PC-3 (cell line): Measurements from ENCODE around the gene ABHD16A.

ENCODE experiments used
- EZH2 ChIP-seq: fragments of 300-600 bp; sonication (generic); IDR thresholded peaks from one replicate; pipeline ENCODE4 v1.6.1; 2017; ENCODE audit warnings: antibody characterized with exemption, mild to moderate bottlenecking, low read length; ENCODE audit not compliant: unreplicated experiment
- TF ChIP-seq, protein P1 (sequence below): fragments of 300-600 bp; sonication (generic); conservative IDR thresholded peaks from 2 replicates; pipeline ENCODE4 v1.5.1; 2017; ENCODE audit warnings: antibody characterized with exemption, low read depth, mild to moderate bottlenecking, low read length

DNA sequence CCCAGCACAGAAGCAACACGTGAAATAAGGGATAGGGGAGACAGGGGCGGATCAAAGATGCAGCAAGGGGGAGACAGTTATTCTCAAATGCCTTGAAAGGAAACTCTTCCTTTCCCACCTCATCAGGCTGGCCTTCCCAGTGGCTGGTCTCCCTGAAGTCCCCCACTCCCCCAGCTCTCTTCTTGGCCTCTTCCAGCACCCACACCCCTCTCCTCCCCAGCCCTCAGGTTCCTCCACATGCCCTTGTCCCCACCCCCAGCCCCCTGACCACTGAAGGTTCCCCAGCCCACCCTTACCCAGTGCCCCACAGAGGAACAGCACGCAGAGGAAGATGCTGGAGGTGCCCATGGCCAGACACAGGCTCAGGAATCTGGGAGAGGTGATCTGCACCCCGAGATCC, 10.3 kb upstream of the ABHD16A start:
- TF ChIP-seq, protein P1, sequence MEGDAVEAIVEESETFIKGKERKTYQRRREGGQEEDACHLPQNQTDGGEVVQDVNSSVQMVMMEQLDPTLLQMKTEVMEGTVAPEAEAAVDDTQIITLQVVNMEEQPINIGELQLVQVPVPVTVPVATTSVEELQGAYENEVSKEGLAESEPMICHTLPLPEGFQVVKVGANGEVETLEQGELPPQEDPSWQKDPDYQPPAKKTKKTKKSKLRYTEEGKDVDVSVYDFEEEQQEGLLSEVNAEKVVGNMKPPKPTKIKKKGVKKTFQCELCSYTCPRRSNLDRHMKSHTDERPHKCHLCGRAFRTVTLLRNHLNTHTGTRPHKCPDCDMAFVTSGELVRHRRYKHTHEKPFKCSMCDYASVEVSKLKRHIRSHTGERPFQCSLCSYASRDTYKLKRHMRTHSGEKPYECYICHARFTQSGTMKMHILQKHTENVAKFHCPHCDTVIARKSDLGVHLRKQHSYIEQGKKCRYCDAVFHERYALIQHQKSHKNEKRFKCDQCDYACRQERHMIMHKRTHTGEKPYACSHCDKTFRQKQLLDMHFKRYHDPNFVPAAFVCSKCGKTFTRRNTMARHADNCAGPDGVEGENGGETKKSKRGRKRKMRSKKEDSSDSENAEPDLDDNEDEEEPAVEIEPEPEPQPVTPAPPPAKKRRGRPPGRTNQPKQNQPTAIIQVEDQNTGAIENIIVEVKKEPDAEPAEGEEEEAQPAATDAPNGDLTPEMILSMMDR = no peak
- TF ChIP-seq EZH2 = no peak
